GM12891 (cell line): Measurements from ENCODE around the gene ZIC2.

Experiments used
- POLR2A ChIP-seq: IDR thresholded peaks from 2 replicates; pipeline ENCODE4 v1.6.1; 2011; ENCODE audit warnings: low read depth, low read length, control low read depth
- POU2F2 ChIP-seq: IDR thresholded peaks from 2 replicates; pipeline ENCODE4 v1.6.1; 2011; ENCODE audit warnings: low read depth, mild to moderate bottlenecking, control low read depth, low read length, moderate library complexity

- TF ChIP-seq POU2F2 = no peak
- no peak for TF ChIP-seq POLR2A
These were observed 33.0 kb downstream of the ZIC2 start for GRCh38 chr13:100014621-100015020.
